ENCODE data around the gene GAPVD1. TPM values are rescaled to one million over a fixed set of nuclear protein-coding genes. Genes with fewer than 3 reads are reported as not detected.

GAPVD1 gene
- total and polyA plus RNA-seq, 10 of the 15 experiments (the other 5 are each of a cell fraction or from before 2014, with no cell fraction given), result 4.3 to 36.6 (median 25.9) TPM

DNA sequence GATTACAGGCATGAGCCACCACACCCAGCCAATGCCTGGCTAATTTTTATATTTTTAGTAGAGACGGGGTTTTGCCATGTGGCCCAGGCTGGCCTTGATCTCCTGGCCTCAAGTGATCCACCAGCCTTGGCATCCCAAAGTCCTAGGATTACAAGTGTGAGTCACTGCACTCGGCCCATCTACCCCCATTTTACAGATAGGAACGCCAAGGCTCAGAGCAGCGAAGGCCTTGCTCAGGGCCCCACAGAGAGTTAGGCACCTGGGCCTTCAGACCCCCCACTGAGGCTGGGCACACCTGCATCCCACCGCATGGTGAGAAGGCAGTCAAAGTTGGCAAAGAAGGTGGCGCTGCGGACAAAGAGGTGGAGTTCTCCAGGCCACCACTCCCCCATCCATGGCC, 143.1 kb downstream of the GAPVD1 start:
- no peaks in the 10 kb centered on the region for H4K20me1 ChIP-seq (ENCODE audit: control insufficient read depth, insufficient read depth)
- ATAC-seq (no peak), DNase-seq (ENCODE audit: low read depth, low spot score) (no peak), FAIRE-seq (no peak)
- H3K4me1 ChIP-seq (ENCODE audit: control insufficient read depth, insufficient read depth, low read length), result peaks cover 10% of the 10 kb centered on the region
- intact Hi-C loops (cut with micrococcal nuclease; ENCODE audit: unreplicated experiment) (loop anchor here (5.0 kb wide), 2 partner anchors 993 to 1088 kb away; no protein-coding TSS in a partner anchor), in situ Hi-C loops (cut with MboI) (loop anchor here (5.0 kb wide), 3 partner anchors 828 to 1073 kb away; no protein-coding TSS in a partner anchor)
- no peaks in the 10 kb centered on the region for H3K79me2 ChIP-seq (ENCODE audit: control insufficient read depth, insufficient read depth, low read length)
- POLR2A ChIA-PET, result no interaction called here
- no peak overlapping the region for H3K4me2 ChIP-seq (ENCODE audit: control insufficient read depth, insufficient read depth)
- H3K9ac ChIP-seq (ENCODE audit: control insufficient read depth, insufficient read depth, low read length), result no peak overlapping the region
- H3K27me3 ChIP-seq (replicated peaks in 1 of 2; ENCODE audit: control insufficient read depth in 2 of 2, insufficient read depth in 2 of 2, low read length in 1 of 2), result no peaks in the 10 kb centered on the region
- H2AFZ ChIP-seq (ENCODE audit: control insufficient read depth, low read depth, low read length), result no peak overlapping the region
- no peaks in the 10 kb centered on the region for H3K36me3 ChIP-seq (ENCODE audit: control insufficient read depth in 2 of 2, insufficient read depth in 2 of 2, low read length in 1 of 2)
- SMC1A ChIA-PET (ENCODE audit: uncharacterized antibody, unreplicated experiment), result no interaction called here
- no peak for TF ChIP-seq TCF12 (IDR thresholded peaks at IDR 0.05; ENCODE audit: low read depth, low read length)
- no peak for TF ChIP-seq CHD4 (IDR thresholded peaks at IDR 0.05)
- no peak for TF ChIP-seq HCFC1 (IDR thresholded peaks at IDR 0.05; ENCODE audit: low read length)
- TF ChIP-seq, protein P1, sequence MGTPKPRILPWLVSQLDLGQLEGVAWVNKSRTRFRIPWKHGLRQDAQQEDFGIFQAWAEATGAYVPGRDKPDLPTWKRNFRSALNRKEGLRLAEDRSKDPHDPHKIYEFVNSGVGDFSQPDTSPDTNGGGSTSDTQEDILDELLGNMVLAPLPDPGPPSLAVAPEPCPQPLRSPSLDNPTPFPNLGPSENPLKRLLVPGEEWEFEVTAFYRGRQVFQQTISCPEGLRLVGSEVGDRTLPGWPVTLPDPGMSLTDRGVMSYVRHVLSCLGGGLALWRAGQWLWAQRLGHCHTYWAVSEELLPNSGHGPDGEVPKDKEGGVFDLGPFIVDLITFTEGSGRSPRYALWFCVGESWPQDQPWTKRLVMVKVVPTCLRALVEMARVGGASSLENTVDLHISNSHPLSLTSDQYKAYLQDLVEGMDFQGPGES (IDR thresholded peaks at IDR 0.05), result no peak
- TF ChIP-seq SPI1 (IDR thresholded peaks at IDR 0.05; ENCODE audit: borderline replicate concordance, insufficient read depth, low read depth, low read length), result no peak
- no peak for TF ChIP-seq NFXL1 (IDR thresholded peaks at IDR 0.05; ENCODE audit: borderline replicate concordance)
- no peak for TF ChIP-seq MXI1 (IDR thresholded peaks at IDR 0.05; ENCODE audit: low read depth, low read length)
- no peak for TF ChIP-seq ZSCAN29 (IDR thresholded peaks at IDR 0.05)
- no peak for TF ChIP-seq MLLT1 (IDR thresholded peaks at IDR 0.05)
- TF ChIP-seq ESRRA (IDR thresholded peaks at IDR 0.05; ENCODE audit: low read length), result no peak
- TF ChIP-seq SREBF1 (IDR thresholded peaks at IDR 0.05; ENCODE audit: low read length), result no peak
- TF ChIP-seq NFYB (IDR thresholded peaks at IDR 0.05; ENCODE audit: insufficient read depth, low read depth, low read length), result no peak
- TF ChIP-seq BHLHE40 (IDR thresholded peaks at IDR 0.05; ENCODE audit: borderline replicate concordance in 1 of 2, low read depth in 2 of 2, low read length in 1 of 2), result no peak
- no peak for TF ChIP-seq SMARCA5 (IDR thresholded peaks at IDR 0.05)
- TF ChIP-seq TAF1 (IDR thresholded peaks at IDR 0.05; ENCODE audit: borderline replicate concordance, low read depth, low read length), result no peak
- TF ChIP-seq KDM1A (IDR thresholded peaks at IDR 0.05; ENCODE audit: borderline replicate concordance), result no peak
- TF ChIP-seq EP300 (IDR thresholded peaks at IDR 0.05; ENCODE audit: borderline replicate concordance in 1 of 2, control insufficient read depth in 1 of 2, low read depth in 2 of 2, low read length in 2 of 2), result no peak
- TF ChIP-seq ATF7 (IDR thresholded peaks at IDR 0.05; ENCODE audit: low read depth), result no peak
- no peak for TF ChIP-seq YBX1 (IDR thresholded peaks at IDR 0.05)
- CTCF ChIA-PET, result no interaction called here
- no peak overlapping the region for H3K4me3 ChIP-seq
- H3K27ac ChIP-seq (ENCODE audit: control insufficient read depth, insufficient read depth), result no peak overlapping the region
- RAD21 ChIA-PET (ENCODE audit: unreplicated experiment), result no interaction called here
- BruUV-seq (replicated peaks), result no TSS peak
- 65% methylated on average over 7 of the region's 7 CpGs for WGBS (ENCODE audit: insufficient coverage, insufficient replicate concordance, low lambda C conversion rate, missing lambda C conversion rate)
- no peaks in the 10 kb centered on the region for H3K9me3 ChIP-seq (replicated peaks; ENCODE audit: control insufficient read depth, insufficient read depth, low read length)

Measured in GM12878 (cell line).